Left hindlimb (tissue), 1 donor: ENCODE data around the gene CMTM1.
A peak's percentile ranks its signal among the peaks of the same experiment; 100 is the strongest.

Source experiments
- DNase-seq: peaks from one replicate; pipeline ENCODE4 v3.0.0-alpha.2; 2018

Gene CMTM1

GRCh38 chr16:66539623-66540469 lies 26.4 kb upstream of the CMTM1 start:
- DNase-seq, result no peak

GRCh38 chr16:66541388-66542355 lies 24.6 kb upstream of the CMTM1 start:
- DNase-seq, result no peak

GRCh38 chr16:66542396-66542795 lies 23.8 kb upstream of the CMTM1 start:
- no peak for DNase-seq

- DNase-seq, result no peak
Measured at GRCh38 chr16:66543541-66543940, 22.7 kb upstream of the CMTM1 start.

- no peak for DNase-seq
Measured at GRCh38 chr16:66544016-66544757, 22.1 kb upstream of the CMTM1 start.

- DNase-seq, result no peak
Measured at GRCh38 chr16:66547101-66547989, 18.9 kb upstream of the CMTM1 start.

- no peak for DNase-seq
Measured at GRCh38 chr16:66548068-66548467, 18.2 kb upstream of the CMTM1 start.

- DNase-seq, result no peak
Measured at GRCh38 chr16:66548868-66549267, 17.4 kb upstream of the CMTM1 start.

- DNase-seq, result peak; percentile 89
Measured at GRCh38 chr16:66549284-66550131, 16.7 kb upstream of the CMTM1 start, which contains the start of gene TK2. TSS of gene TK2 (minus strand) at chr16:66550122. CDS start at chr16:66550061, 61 bp downstream.

- no peak for DNase-seq
Measured at GRCh38 chr16:66551348-66551759, 14.9 kb upstream of the CMTM1 start.

- no peak for DNase-seq
Measured at GRCh38 chr16:66551788-66552285, 14.4 kb upstream of the CMTM1 start.

- peak; percentile 93 for DNase-seq
Measured at GRCh38 chr16:66552286-66553177, 13.7 kb upstream of the CMTM1 start, which contains the start of gene CKLF. TSS of gene CKLF (plus strand) at chr16:66552576. CDS start at chr16:66552716, 140 bp downstream.

GRCh38 chr16:66553223-66553622 lies 13.0 kb upstream of the CMTM1 start:
- no peak for DNase-seq

- no peak for DNase-seq
Measured at GRCh38 chr16:66554021-66554420, 12.2 kb upstream of the CMTM1 start.

GRCh38 chr16:66554495-66554894 lies 11.7 kb upstream of the CMTM1 start:
- no peak for DNase-seq

GRCh38 chr16:66560107-66560506 lies 6.1 kb upstream of the CMTM1 start:
- no peak for DNase-seq

GRCh38 chr16:66561381-66562080 lies 4.7 kb upstream of the CMTM1 start:
- no peak for DNase-seq

GRCh38 chr16:66562409-66562808 lies 3.8 kb upstream of the CMTM1 start:
- DNase-seq, result no peak

- no peak for DNase-seq
Measured at GRCh38 chr16:66562986-66563385, 3.3 kb upstream of the CMTM1 start.
